Glutamatergic neuron (in vitro differentiated cells): Measurements from ENCODE around the gene KCNG2. TPM values are rescaled to one million over a fixed set of nuclear protein-coding genes. Genes with fewer than 3 reads are reported as not detected.

Source experiments
- DNase-seq: peaks from one replicate; pipeline ENCODE4 v3.0.0; 2022
- H3K27ac Mint-ChIP-seq: one replicate; pipeline ENCODE4 v1.8.0; 2020; ENCODE audit warnings: mild to moderate bottlenecking, mixed read lengths, inconsistent platforms; ENCODE audit not compliant: unreplicated experiment
- H3K27me3 Mint-ChIP-seq: one replicate; pipeline ENCODE4 v1.8.0; 2020; ENCODE audit warnings: mild to moderate bottlenecking, moderate library complexity, mixed read lengths, inconsistent platforms; ENCODE audit not compliant: unreplicated experiment
- H3K36me3 Mint-ChIP-seq: one replicate; pipeline ENCODE4 v1.8.0; 2020; ENCODE audit warnings: mild to moderate bottlenecking, mixed read lengths, inconsistent platforms; ENCODE audit not compliant: unreplicated experiment
- H3K4me1 Mint-ChIP-seq: one replicate; pipeline ENCODE4 v1.8.0; 2020; ENCODE audit warnings: mild to moderate bottlenecking, low read depth, mixed read lengths, inconsistent platforms; ENCODE audit not compliant: unreplicated experiment
- H3K4me3 Mint-ChIP-seq: one replicate; pipeline ENCODE4 v1.8.0; 2020; ENCODE audit warnings: mild to moderate bottlenecking, mixed read lengths, inconsistent platforms; ENCODE audit not compliant: unreplicated experiment
- H3K9me3 Mint-ChIP-seq: one replicate; pipeline ENCODE4 v1.8.0; 2020; ENCODE audit warnings: mild to moderate bottlenecking, moderate library complexity, mixed read lengths, inconsistent platforms; ENCODE audit not compliant: unreplicated experiment
- CTCF ChIP-seq: fragments of 200-600 bp; sonication (generic); IDR thresholded peaks from one replicate; pipeline ENCODE4 v1.5.0; 2021; ENCODE audit not compliant: partially characterized antibody, unreplicated experiment
- total RNA-seq: library from RNA; stranded (reverse); fragmentation: NEBNext Ultra II Directional; extraction: Animal tissue kit (Norgen Biotek cat#: 25700); gene quantifications from one replicate; pipeline ENCODE4 v1.2.1, GENCODE V29; 2021; ENCODE audit not compliant: unreplicated experiment

KCNG2 gene
- total RNA-seq, 1 donor from 2014 or later: 1.6 TPM

GRCh38 chr18:79781331-79781941, 16.3 kb upstream of the KCNG2 start:
- no peaks in the 10 kb centered on the region for H3K4me1 Mint-ChIP-seq
- H3K4me3 Mint-ChIP-seq: no peak overlapping the region
- DNase-seq: no peak
- peaks cover 17% of the 10 kb centered on the region for H3K27me3 Mint-ChIP-seq
- TF ChIP-seq CTCF: no peak
- H3K27ac Mint-ChIP-seq: no peak overlapping the region
- H3K36me3 Mint-ChIP-seq: no peaks in the 10 kb centered on the region
- H3K9me3 Mint-ChIP-seq: peaks cover 8% of the 10 kb centered on the region

GRCh38 chr18:79782566-79783308, 15.0 kb upstream of the KCNG2 start:
- Mint-ChIP-seq H3K27me3 (peaks cover 17% of the 10 kb centered on the region), H3K9me3 (peaks cover 8% of the 10 kb centered on the region), H3K4me3 (no peak overlapping the region), H3K36me3 (no peaks in the 10 kb centered on the region), H3K4me1 (peaks cover 1% of the 10 kb centered on the region), H3K27ac (no peak overlapping the region)
- no peak for TF ChIP-seq CTCF
- no peak for DNase-seq

GRCh38 chr18:79784071-79784913, 13.4 kb upstream of the KCNG2 start:
- no peak for DNase-seq
- H3K36me3 Mint-ChIP-seq: no peaks in the 10 kb centered on the region
- H3K9me3 Mint-ChIP-seq: peaks cover 9% of the 10 kb centered on the region
- peaks cover 21% of the 10 kb centered on the region for H3K27me3 Mint-ChIP-seq
- no peak overlapping the region for H3K4me3 Mint-ChIP-seq
- no peak for TF ChIP-seq CTCF
- no peak overlapping the region for H3K27ac Mint-ChIP-seq
- peaks cover 1% of the 10 kb centered on the region for H3K4me1 Mint-ChIP-seq

GRCh38 chr18:79784965-79785770, 12.6 kb upstream of the KCNG2 start:
- Mint-ChIP-seq H3K27ac (no peak overlapping the region), H3K36me3 (no peaks in the 10 kb centered on the region), H3K27me3 (peaks cover 21% of the 10 kb centered on the region), H3K4me1 (peaks cover 2% of the 10 kb centered on the region), H3K4me3 (no peak overlapping the region), H3K9me3 (peaks cover 9% of the 10 kb centered on the region)
- no peak for TF ChIP-seq CTCF
- no peak for DNase-seq
